Subcutaneous abdominal adipose tissue (tissue), 5 donors: ENCODE results near the gene WDR18.

Source experiments
- H3K27ac ChIP-seq: one replicate; pipeline ENCODE4 v1.7.0; 2013; ENCODE audit warnings: low read depth, mild to moderate bottlenecking, inconsistent platforms, low read length, moderate library complexity
- H3K27me3 ChIP-seq, 5 donors: one replicate each; pipeline ENCODE4 v1.7.0; 2013; ENCODE audit warnings: low read length in 5 of 5, inconsistent platforms in 1 of 5; ENCODE audit not compliant: control insufficient read depth in 5 of 5, insufficient read depth in 4 of 5
- H3K36me3 ChIP-seq, 5 donors: one replicate each; pipeline ENCODE4 v1.7.0; 2013; ENCODE audit warnings: low read length in 5 of 5; ENCODE audit not compliant: control insufficient read depth in 5 of 5, insufficient read depth in 5 of 5
- H3K4me1 ChIP-seq, 5 donors: one replicate each; pipeline ENCODE4 v1.7.0; 2013; ENCODE audit warnings: low read length in 5 of 5, mild to moderate bottlenecking in 3 of 5, moderate library complexity in 1 of 5; ENCODE audit not compliant: control insufficient read depth in 5 of 5, insufficient read depth in 5 of 5
- H3K4me3 ChIP-seq, 5 donors: one replicate each; pipeline ENCODE4 v1.7.0; 2013; ENCODE audit warnings: low read length in 5 of 5, low read depth in 1 of 5
- H3K9ac ChIP-seq, 5 donors: one replicate each; pipeline ENCODE4 v1.7.0; 2013; ENCODE audit warnings: low read length in 5 of 5, mild to moderate bottlenecking in 4 of 5, moderate library complexity in 3 of 5
- H3K9me3 ChIP-seq, 5 donors: one replicate each; pipeline ENCODE4 v1.7.0; 2013; ENCODE audit warnings: low read length in 5 of 5; ENCODE audit not compliant: control insufficient read depth in 5 of 5
- donor health status: healthy.
- donor health status: healthy.
- donor health status: healthy.
- donor health status: healthy.
- donor health status: healthy.

The WDR18 gene

GRCh38 chr19:1041272-1041834 is 57.2 kb downstream of the WDR18 start:
- H3K9ac ChIP-seq: peak overlapping the region in 2 of 5 donors; percentile 52 to 71
- peaks cover 0 to 59% (median 54%) of the 10 kb centered on the region in 5 donors for H3K4me1 ChIP-seq
- peak overlapping the region; percentile 11 to 86 (median 81) for H3K4me3 ChIP-seq
- H3K36me3 ChIP-seq: peaks cover 0 to 13% (median 6%) of the 10 kb centered on the region in 5 donors
- no peak overlapping the region for H3K27ac ChIP-seq
- H3K9me3 ChIP-seq: no peaks in the 10 kb centered on the region
- H3K27me3 ChIP-seq: no peaks in the 10 kb centered on the region

GRCh38 chr19:1041835-1042685 is 57.9 kb downstream of the WDR18 start:
- Histone ChIP-seq H3K9me3 (no peaks in the 10 kb centered on the region), H3K36me3 (peaks cover 0 to 15% (median 5%) of the 10 kb centered on the region in 5 donors), H3K4me3 (peak overlapping the region in 3 of 5 donors; percentile 11 to 81 (median 35)), H3K27me3 (no peaks in the 10 kb centered on the region), H3K4me1 (peaks cover 0 to 61% (median 54%) of the 10 kb centered on the region in 5 donors), H3K9ac (no peak overlapping the region), H3K27ac (peak overlapping the region; percentile 30)

- peaks cover 0 to 56% (median 49%) of the 10 kb centered on the region in 5 donors for H3K4me1 ChIP-seq
- H3K9ac ChIP-seq: no peak overlapping the region
- H3K27me3 ChIP-seq: no peaks in the 10 kb centered on the region
- H3K27ac ChIP-seq: peak overlapping the region; percentile 30
- H3K36me3 ChIP-seq: peaks cover 0 to 11% (median 5%) of the 10 kb centered on the region in 5 donors
- H3K4me3 ChIP-seq: peak overlapping the region in 1 of 5 donors; percentile 81
- H3K9me3 ChIP-seq: no peaks in the 10 kb centered on the region
These were observed 58.8 kb downstream of the WDR18 start for GRCh38 chr19:1042689-1043511.
